ENCODE measurements around the gene TRIOBP.

Gene TRIOBP

GRCh38 chr22:37804881-37805809 lies 108.3 kb downstream of the TRIOBP start:
- DNase-seq = peak; percentile 94

DNA sequence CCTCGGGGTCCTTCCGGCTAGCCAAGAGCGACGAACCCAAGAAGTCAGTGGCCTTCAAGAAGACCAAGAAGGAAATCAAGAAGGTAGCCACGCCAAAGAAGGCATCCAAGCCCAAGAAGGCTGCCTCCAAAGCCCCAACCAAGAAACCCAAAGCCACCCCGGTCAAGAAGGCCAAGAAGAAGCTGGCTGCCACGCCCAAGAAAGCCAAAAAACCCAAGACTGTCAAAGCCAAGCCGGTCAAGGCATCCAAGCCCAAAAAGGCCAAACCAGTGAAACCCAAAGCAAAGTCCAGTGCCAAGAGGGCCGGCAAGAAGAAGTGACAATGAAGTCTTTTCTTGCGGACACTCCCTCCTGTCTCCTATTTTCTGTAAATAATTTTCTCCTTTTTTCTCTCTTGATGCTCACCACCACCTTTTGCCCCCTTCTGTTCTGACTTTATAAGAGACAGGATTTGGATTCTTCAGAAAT lies 109.0 kb downstream of the TRIOBP start:
- DNase-seq = no peak

- peak; percentile 62 for DNase-seq
Observed at GRCh38 chr22:37806409-37807333, 109.8 kb downstream of the TRIOBP start.

DNA sequence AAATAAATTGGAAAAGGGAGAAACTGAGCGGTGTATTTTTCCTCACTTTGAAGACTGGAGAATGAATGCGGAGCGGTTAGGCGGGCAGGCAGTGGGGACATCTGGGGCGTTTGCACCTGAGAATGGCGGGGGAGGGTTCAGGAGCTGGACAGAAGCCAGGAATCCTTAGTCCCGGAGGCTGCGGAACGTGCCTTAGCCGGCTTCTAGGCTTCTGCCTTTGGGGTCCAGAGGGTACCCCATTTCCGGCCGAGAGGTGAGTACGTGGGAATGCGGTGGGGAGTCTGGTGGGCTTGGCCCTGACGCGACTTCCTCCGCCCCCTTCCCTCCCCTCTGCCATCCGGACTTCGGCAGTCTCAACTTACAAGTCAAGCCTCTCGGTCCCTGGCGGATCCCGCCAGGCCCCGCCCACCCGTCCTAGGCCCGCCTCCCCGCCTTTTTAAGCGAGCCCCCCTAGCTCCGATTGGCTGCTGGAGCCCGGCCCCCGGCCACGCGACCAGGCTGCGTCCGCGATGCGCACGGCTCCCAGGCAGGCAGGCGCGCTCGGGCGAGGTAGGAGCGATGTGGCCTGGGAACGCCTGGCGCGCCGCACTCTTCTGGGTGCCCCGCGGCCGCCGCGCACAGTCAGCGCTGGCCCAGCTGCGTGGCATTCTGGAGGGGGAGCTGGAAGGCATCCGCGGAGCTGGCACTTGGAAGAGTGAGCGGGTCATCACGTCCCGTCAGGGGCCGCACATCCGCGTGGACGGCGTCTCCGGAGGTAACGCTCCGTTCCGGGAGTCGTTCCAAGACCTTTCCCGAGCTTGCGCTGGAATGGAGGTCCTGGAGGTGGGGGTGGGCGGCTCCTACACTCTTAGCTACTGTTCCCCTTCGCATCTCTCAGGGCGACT lies 110.8 kb downstream of the TRIOBP start, which contains the start of gene GCAT:
TSS of gene GCAT (plus strand) at position 525 of the 884 bp plus-strand sequence. CDS start at position 559, 34 bp downstream.
- peak; percentile 88 for DNase-seq

- no peak for DNase-seq
Observed at GRCh38 chr22:37808294-37808657, 111.4 kb downstream of the TRIOBP start.

GRCh38 chr22:37809672-37810333 lies 113.0 kb downstream of the TRIOBP start:
- DNase-seq = no peak

DNA sequence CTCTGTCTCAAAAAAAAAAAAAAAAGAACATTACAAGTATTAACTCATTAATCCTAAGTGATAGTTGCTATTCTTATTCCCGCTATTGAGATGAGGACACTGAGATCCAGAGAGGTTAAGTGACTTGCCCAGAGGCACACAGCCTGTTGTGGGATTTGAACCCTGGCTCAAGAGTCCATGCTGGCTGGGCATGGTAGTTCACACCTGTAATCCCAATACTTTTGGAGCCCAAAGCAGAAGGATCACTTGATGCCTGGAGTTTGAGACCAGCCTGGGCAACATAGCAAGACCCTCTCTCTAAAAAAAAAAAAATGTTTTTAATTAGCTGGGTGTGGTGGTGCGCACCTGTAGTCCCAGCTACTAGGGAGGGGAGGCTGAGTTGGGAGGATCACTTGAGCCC lies 115.0 kb downstream of the TRIOBP start:
- no peak for DNase-seq

- DNase-seq = no peak
Observed at GRCh38 chr22:37812869-37813678, 116.2 kb downstream of the TRIOBP start.

GRCh38 chr22:37815593-37815992 lies 118.7 kb downstream of the TRIOBP start:
- DNase-seq = no peak

GRCh38 chr22:37816543-37817180 lies 119.8 kb downstream of the TRIOBP start:
- DNase-seq = no peak

GRCh38 chr22:37817705-37818408 lies 121.0 kb downstream of the TRIOBP start:
- DNase-seq = peak; percentile 83

DNA sequence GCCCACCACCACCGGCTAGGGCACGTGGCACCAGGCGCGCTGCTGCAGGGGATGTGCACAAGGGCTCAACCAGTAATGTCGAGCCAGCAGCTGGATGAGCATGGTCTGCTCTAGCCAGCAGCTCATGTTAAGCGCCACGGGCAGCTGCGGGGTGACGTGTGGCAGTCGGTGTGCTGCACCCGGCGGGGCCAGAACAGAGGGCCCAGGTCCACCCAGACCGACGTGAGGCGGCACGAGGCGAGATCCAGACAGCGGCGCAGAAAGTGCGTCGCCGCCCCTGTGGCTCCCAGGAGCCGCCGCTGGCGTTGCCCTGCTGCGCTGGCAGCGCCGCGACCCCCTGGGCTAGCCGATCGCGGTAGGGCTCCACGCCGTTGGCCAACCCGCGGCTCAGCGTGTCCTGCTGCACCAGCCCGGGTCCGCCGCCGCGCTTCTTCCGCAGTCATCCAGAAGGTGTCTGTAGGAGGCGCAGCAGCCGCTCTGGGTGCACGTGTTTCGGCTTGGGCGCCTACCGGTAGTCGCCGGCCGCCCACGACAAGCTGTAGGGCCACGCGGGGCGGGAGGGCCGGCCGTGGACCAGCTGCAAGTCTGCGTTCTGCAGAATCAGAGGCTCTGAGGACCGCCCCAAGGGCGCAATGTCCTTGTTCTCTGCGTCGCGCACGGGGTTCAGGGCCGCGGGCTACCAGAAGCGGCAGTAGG lies 121.7 kb downstream of the TRIOBP start:
- peak; percentile 80 for DNase-seq

DNA sequence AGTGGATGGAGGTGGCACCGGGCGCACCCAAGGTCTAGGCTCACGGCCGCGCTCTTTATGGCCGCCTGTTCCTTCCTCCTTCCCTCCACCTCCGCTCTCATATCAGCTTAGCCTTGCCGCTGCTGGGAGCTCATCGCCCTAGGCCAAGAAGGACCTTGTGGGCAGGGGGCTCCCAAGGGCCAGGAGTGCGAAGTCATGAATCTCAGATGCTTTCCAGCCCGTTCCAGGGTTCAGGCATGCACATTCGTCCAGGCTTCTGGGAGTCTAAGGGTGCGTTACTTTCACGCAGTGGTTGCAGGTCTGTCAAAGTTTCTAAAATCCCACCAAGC lies 122.2 kb downstream of the TRIOBP start:
- DNase-seq = no peak

DNA sequence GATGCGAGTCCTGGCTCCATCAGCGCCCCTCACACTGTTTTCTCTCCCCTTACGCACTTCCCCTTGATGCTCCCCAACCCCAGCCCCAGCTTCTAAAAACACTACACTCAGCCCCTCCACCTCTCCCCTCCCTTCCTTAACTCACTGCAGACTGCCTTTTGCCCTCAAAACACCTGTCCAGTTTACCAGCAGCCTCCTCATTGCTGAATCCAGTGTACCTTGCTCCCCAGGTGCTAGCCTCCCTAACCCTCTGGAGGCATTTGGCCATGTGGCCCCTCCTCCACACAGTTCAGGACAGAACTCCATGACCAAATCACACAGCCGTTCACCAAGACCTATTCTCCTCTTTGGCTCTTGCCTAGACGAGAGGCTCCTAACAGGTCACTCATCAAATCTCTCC lies 123.5 kb downstream of the TRIOBP start:
- DNase-seq = no peak

GRCh38 chr22:37822079-37822833 lies 125.4 kb downstream of the TRIOBP start:
- DNase-seq = no peak

- DNase-seq = no peak
Observed at GRCh38 chr22:37823134-37823985, 126.5 kb downstream of the TRIOBP start, which contains the start of gene GALR3. TSS of gene GALR3 (plus strand) at chr22:37823382. CDS start at chr22:37823407, 25 bp downstream.

All from right kidney (tissue), 1 donor.